Tibial nerve (tissue), 4 donors: Measurements from ENCODE around the gene LYSMD2. TPM values are rescaled to one million over a fixed set of nuclear protein-coding genes. Genes with fewer than 3 reads are reported as not detected.

Source experiments
- DNase-seq, 2 donors: peaks; one replicate each; pipeline ENCODE4 v3.0.0-alpha.2; 2019; ENCODE audit warnings: low spot score in 2 of 2
- H3K27ac ChIP-seq, 4 donors: fragments of 200-600 bp; sonication (generic) in 3 of 4; one replicate each; pipeline ENCODE4 v1.5.1; 2017 to 2019; ENCODE audit warnings: mild to moderate bottlenecking in 1 of 4
- H3K27me3 ChIP-seq, 2 donors: fragments of 200-600 bp; sonication (generic) in 1 of 2; one replicate each; pipeline versions ENCODE4 v1.5.1 to v1.6.0; 2017 to 2019
- H3K36me3 ChIP-seq, 3 donors: fragments of 200-600 bp; sonication (generic); one replicate each; pipeline ENCODE4 v1.5.1; 2018 to 2019
- H3K4me1 ChIP-seq, 4 donors: fragments of 200-600 bp; sonication (generic) in 3 of 4; one replicate each; pipeline ENCODE4 v1.5.1; 2017 to 2019
- H3K4me3 ChIP-seq, 4 donors: fragments of 200-600 bp; sonication (generic) in 3 of 4; one replicate each; pipeline ENCODE4 v1.5.1; 2017 to 2019; ENCODE audit warnings: mild to moderate bottlenecking in 1 of 4, moderate library complexity in 1 of 4
- H3K9me3 ChIP-seq, 4 donors: fragments of 200-600 bp; sonication (generic) in 3 of 4; one replicate each; pipeline ENCODE4 v1.5.1; 2017 to 2019
- EP300 ChIP-seq, 2 donors: sonication (generic); formaldehyde crosslinking; IDR thresholded peaks; one replicate each; pipeline ENCODE4 v1.6.1; 2017; ENCODE audit warnings: antibody characterized with exemption in 2 of 2, mild to moderate bottlenecking in 1 of 2
- POLR2A ChIP-seq, 2 donors: fragments of 450-650 bp; IDR thresholded peaks; one replicate each; pipeline ENCODE4 v1.6.1; 2017; ENCODE audit warnings: antibody characterized with exemption in 2 of 2, mild to moderate bottlenecking in 2 of 2, moderate library complexity in 2 of 2
- WGBS, 2 donors: methylation state at CpG; one replicate each; pipeline ENCODE4 v1.1.5; 2018; 5-methylcytosine and 5-hydroxymethylcytosine counted together
- total RNA-seq, 4 donors: library from RNA; depleted of rRNA; stranded (reverse); fragments of >200 nt; gene quantifications; one replicate each; pipeline ENCODE4 v1.1.0, GENCODE V29; 2016
- TF ChIP-seq, protein P1 (sequence below), 5 experiments: fragments of 200-600 bp in 3 of 5; fragments of 450-650 bp in 2 of 5; sonication (generic) in 3 of 5; IDR thresholded peaks; one replicate each; pipeline ENCODE4 v1.5.1; 2016 to 2019; ENCODE audit warnings: antibody characterized with exemption in 5 of 5, mild to moderate bottlenecking in 3 of 5, moderate library complexity in 2 of 5

LYSMD2 gene
- total RNA-seq, 4 donors from 2014 or later = 16.8 to 24.9 (median 19.9) TPM

DNA sequence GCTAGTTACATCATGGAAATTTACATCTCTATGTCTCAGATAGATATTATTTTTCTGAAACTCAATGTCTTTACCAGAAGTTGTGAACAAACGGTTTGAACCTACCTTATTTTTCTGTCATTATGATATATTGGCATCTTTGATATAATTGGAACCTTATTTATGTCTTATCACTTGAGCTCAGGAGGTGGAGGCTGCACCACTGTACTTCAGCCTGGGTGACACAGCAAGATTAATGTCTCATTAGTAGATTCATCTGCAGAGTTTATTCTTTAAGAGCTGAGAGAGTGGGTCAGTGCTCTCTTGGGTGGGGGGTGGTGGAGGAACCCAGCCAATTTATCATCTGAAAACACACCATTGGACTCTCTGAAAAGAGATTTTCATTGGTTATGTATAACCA, 34.7 kb downstream of the LYSMD2 start:
- WGBS, 2 donors = 56 to 60% methylated on average over 1 of the region's 1 CpG
- Histone ChIP-seq H3K4me1 (peaks cover 0 to 3% (median under 1%) of the 10 kb centered on the region in 4 donors), H3K4me3 (no peak overlapping the region), H3K9me3 (no peaks in the 10 kb centered on the region), H3K36me3 (no peaks in the 10 kb centered on the region), H3K27me3 (peaks cover 0 to 7% of the 10 kb centered on the region in 2 donors), H3K27ac (no peak overlapping the region)
- no peak for DNase-seq
- no peak for TF ChIP-seq EP300 (IDR thresholded peaks at IDR 0.05)
- no peak for TF ChIP-seq POLR2A (IDR thresholded peaks at IDR 0.05)
- TF ChIP-seq, protein P1, sequence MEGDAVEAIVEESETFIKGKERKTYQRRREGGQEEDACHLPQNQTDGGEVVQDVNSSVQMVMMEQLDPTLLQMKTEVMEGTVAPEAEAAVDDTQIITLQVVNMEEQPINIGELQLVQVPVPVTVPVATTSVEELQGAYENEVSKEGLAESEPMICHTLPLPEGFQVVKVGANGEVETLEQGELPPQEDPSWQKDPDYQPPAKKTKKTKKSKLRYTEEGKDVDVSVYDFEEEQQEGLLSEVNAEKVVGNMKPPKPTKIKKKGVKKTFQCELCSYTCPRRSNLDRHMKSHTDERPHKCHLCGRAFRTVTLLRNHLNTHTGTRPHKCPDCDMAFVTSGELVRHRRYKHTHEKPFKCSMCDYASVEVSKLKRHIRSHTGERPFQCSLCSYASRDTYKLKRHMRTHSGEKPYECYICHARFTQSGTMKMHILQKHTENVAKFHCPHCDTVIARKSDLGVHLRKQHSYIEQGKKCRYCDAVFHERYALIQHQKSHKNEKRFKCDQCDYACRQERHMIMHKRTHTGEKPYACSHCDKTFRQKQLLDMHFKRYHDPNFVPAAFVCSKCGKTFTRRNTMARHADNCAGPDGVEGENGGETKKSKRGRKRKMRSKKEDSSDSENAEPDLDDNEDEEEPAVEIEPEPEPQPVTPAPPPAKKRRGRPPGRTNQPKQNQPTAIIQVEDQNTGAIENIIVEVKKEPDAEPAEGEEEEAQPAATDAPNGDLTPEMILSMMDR (IDR thresholded peaks at IDR 0.05) = no peak

DNA sequence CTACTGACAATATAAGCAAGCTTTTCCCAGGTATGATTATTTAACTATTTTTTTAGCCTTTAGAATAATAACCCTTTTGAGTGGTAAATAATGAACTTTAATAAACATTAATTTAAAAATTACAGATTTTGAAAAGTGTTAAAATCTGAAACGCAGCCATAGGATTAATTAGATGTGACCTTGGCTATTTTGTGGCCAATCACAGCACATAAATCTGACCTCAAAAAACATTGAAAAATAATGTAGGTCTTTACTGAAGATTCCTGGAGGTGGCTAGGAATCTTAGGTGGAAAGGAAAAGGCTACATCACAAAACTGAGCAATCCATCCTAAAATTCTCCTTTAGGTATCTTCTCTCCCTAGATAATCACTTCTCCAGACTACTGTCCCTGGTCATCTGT, 38.1 kb downstream of the LYSMD2 start:
- H3K4me3 ChIP-seq = no peak overlapping the region
- 82 to 84% methylated on average over 1 of the region's 1 CpG for WGBS, 2 donors
- H3K27ac ChIP-seq = no peak overlapping the region
- peaks cover 0 to 15% of the 10 kb centered on the region in 2 donors for H3K27me3 ChIP-seq
- no peaks in the 10 kb centered on the region for H3K9me3 ChIP-seq
- H3K4me1 ChIP-seq = no peaks in the 10 kb centered on the region
- TF ChIP-seq POLR2A (IDR thresholded peaks at IDR 0.05) (no peak), EP300 (IDR thresholded peaks at IDR 0.05) (no peak)
- TF ChIP-seq, protein P1 (IDR thresholded peaks at IDR 0.05) = no peak
- H3K36me3 ChIP-seq = no peaks in the 10 kb centered on the region
- no peak for DNase-seq

DNA sequence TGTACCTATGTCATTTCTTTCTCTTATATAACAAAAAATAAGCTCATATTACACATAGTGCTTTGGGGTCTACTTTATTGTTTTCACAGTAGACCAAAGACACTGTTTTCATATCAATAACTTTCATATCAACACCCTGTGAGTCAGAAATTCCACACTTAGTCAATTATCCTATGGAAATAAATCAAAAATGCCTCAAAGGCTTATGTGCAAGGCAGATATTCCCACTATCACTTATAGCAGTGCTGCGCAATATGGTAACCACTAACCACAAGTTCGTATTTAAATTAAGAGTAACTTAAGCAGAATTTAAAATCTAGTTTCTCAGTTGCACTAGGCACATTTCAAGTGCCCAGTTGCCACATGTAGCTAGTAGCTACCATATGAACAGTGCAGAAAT, 40.3 kb downstream of the LYSMD2 start:
- no peaks in the 10 kb centered on the region for H3K4me1 ChIP-seq
- peaks cover 0 to 15% of the 10 kb centered on the region in 2 donors for H3K27me3 ChIP-seq
- H3K36me3 ChIP-seq = no peaks in the 10 kb centered on the region
- WGBS, 2 donors = 93 to 94% methylated on average over 2 of the region's 2 CpGs
- no peak for DNase-seq
- no peak overlapping the region for H3K4me3 ChIP-seq
- TF ChIP-seq POLR2A (IDR thresholded peaks at IDR 0.05) (no peak), EP300 (IDR thresholded peaks at IDR 0.05) (no peak)
- TF ChIP-seq, protein P1 (IDR thresholded peaks at IDR 0.05) = no peak
- H3K27ac ChIP-seq = no peak overlapping the region
- no peaks in the 10 kb centered on the region for H3K9me3 ChIP-seq

DNA sequence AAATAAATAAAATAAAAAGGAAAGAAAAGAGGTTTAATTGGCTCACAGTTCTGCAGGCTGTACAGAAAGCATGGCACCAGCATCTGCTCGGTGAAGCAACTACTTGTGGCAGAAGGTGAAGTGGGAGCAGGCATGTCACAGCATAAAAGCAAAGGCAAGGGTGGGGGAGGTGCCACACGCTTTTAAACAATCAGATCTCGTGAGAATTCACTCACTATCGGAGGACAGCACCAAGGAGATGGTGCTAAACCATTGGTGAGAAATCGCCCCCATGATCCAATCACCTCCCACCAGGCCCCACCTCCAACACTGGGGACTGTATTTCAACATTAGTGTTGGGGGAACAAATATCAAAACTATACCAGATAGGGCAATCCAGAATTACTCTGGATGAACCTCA, 40.9 kb downstream of the LYSMD2 start:
- TF ChIP-seq EP300 (IDR thresholded peaks at IDR 0.05) (no peak), POLR2A (IDR thresholded peaks at IDR 0.05) (no peak)
- TF ChIP-seq, protein P1 (IDR thresholded peaks at IDR 0.05) = no peak
- Histone ChIP-seq H3K4me1 (no peaks in the 10 kb centered on the region), H3K27me3 (peaks cover 0 to 15% of the 10 kb centered on the region in 2 donors), H3K9me3 (no peaks in the 10 kb centered on the region), H3K36me3 (no peaks in the 10 kb centered on the region), H3K27ac (no peak overlapping the region), H3K4me3 (no peak overlapping the region)
- 77 to 80% methylated on average over 5 of the region's 5 CpGs for WGBS, 2 donors
- DNase-seq = no peak

DNA sequence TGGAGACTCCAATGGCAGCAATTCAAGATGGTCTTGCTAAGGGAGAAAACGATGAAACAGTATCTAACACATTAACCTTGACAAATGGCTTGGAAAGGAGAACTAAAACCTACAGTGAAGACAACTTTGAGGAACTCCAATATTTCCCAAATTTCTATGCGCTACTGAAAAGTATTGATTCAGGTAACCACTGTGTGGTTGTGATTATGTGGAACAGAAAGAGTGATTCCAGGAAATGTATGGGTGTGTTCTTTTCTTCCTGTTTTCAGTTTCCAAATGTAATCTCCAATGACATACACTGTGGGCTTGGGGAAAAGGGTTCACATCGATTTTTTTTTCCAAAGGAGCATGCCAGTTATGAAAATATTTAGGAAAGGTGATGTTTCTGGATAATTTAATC, 45.3 kb downstream of the LYSMD2 start:
- Histone ChIP-seq H3K9me3 (no peaks in the 10 kb centered on the region), H3K36me3 (no peaks in the 10 kb centered on the region), H3K4me3 (no peak overlapping the region), H3K27me3 (peaks cover 0 to 15% of the 10 kb centered on the region in 2 donors), H3K4me1 (no peaks in the 10 kb centered on the region), H3K27ac (no peak overlapping the region)
- 54 to 62% methylated on average over 3 of the region's 3 CpGs for WGBS, 2 donors
- no peak for TF ChIP-seq EP300 (IDR thresholded peaks at IDR 0.05)
- TF ChIP-seq POLR2A (IDR thresholded peaks at IDR 0.05) = no peak
- TF ChIP-seq, protein P1 (IDR thresholded peaks at IDR 0.05) = no peak
- no peak for DNase-seq
